K562 (cell line): ENCODE results near the gene NAA40. TPM values are rescaled to one million over a fixed set of nuclear protein-coding genes. Genes with fewer than 3 reads are reported as not detected.
A peak's percentile ranks its signal among the peaks of the same experiment; 100 is the strongest.

Experiments
- MAFK ChIP-seq: IDR thresholded peaks from 2 replicates; pipeline ENCODE4 v1.6.1; 2011; ENCODE audit warnings: low read length, improper control_type of control experiment
- NRF1 ChIP-seq, 2 experiments: fragments of 450-650 bp; IDR thresholded peaks in 1 of 2; conservative IDR thresholded peaks in 1 of 2; 2 replicates each; pipeline ENCODE4 v1.6.1; 2014; ENCODE audit warnings: mild to moderate bottlenecking in 2 of 2
- SIN3A ChIP-seq, 2 experiments: fragments of 150-350 bp in 1 of 2; IDR thresholded peaks; 2 replicates each; pipeline ENCODE4 v1.6.1; 2011 to 2016; ENCODE audit warnings: borderline replicate concordance in 2 of 2, low read depth in 2 of 2, low read length in 2 of 2, mild to moderate bottlenecking in 2 of 2, moderate library complexity in 2 of 2; ENCODE audit not compliant: control insufficient read depth in 1 of 2
- SPI1 ChIP-seq: IDR thresholded peaks from 2 replicates; pipeline ENCODE4 v1.6.1; 2011; ENCODE audit warnings: low read depth, low read length, control low read depth, borderline replicate concordance
- UBTF ChIP-seq, 2 experiments: IDR thresholded peaks; 2 replicates each; pipeline ENCODE4 v1.6.1; 2012; ENCODE audit warnings: improper control_type of control experiment in 2 of 2, low read depth in 2 of 2, low read length in 2 of 2, borderline replicate concordance in 1 of 2
- ZFP36 ChIP-seq: fragments of 150-350 bp; IDR thresholded peaks from 2 replicates; pipeline ENCODE4 v1.6.1; 2018; ENCODE audit warnings: low read length, low read depth; ENCODE audit not compliant: partially characterized antibody
- ZNF518B ChIP-seq: fragments of 250-450 bp; sonication (Bioruptor Pico); IDR thresholded peaks from 2 replicates; pipeline ENCODE4 v1.5.0; 2021; ENCODE audit warnings: mild to moderate bottlenecking, moderate library complexity
- ZNF592 ChIP-seq: fragments of 450-650 bp; IDR thresholded peaks from 2 replicates; pipeline ENCODE4 v1.6.1; 2017; ENCODE audit warnings: antibody characterized with exemption, mild to moderate bottlenecking
- ZNF764 ChIP-seq: fragments of 250-450 bp; sonication (Bioruptor Pico); IDR thresholded peaks from 2 replicates; pipeline ENCODE4 v1.4.0; 2020; ENCODE audit warnings: low read depth, mild to moderate bottlenecking, moderate library complexity
- polyA plus RNA-seq, 8 experiments: library from polyadenylated mRNA; depleted of rRNA in 4 of 8; stranded (reverse) in 5 of 8; unstranded in 3 of 8; fragments of >200 nt; fragmentation: Nextera tagmentation in 2 of 8; fragmentation: Illumina TruSeq in 1 of 8; extraction: Ambion mirVana in 2 of 8; extraction: Trizol in 1 of 8; gene quantifications; 2 replicates each; pipeline versions ENCODE4 v1.2.1 to v1.2.3, GENCODE V29; 2011 to 2014; ENCODE audit warnings: inconsistent platforms in 1 of 8, missing spikeins in 1 of 8
- total RNA-seq, 7 experiments: library from RNA; depleted of rRNA in 6 of 7; stranded (reverse); fragments of >200 nt in 6 of 7; fragmentation: Illumina TruSeq in 2 of 7; extraction: Trizol in 2 of 7; gene quantifications; 2 replicates each; pipeline versions ENCODE4 v1.2.1 to v1.2.3, GENCODE V29; 2011 to 2021; ENCODE audit warnings: low replicate concordance in 1 of 7
- TF ChIP-seq, protein P1 (sequence below): fragments of 250-450 bp; sonication (Bioruptor Pico); IDR thresholded peaks from 2 replicates; pipeline ENCODE4 v1.8.0; 2022; ENCODE audit warnings: inconsistent platforms
- TF ChIP-seq, protein P2 (sequence below), 2 experiments: IDR thresholded peaks in 1 of 2; conservative IDR thresholded peaks in 1 of 2; 2 replicates each; pipeline ENCODE4 v1.6.1; 2016; ENCODE audit warnings: low read depth in 2 of 2, mild to moderate bottlenecking in 1 of 2, missing compliant biosample characterization in 1 of 2, missing genetic modification characterization in 1 of 2, moderate library complexity in 1 of 2

NAA40 gene
- total and polyA plus RNA-seq, 9 of the 15 experiments (the other 6 are each of a cell fraction or from before 2014, with no cell fraction given) = 6.2 to 39.0 (median 23.1) TPM

- TF ChIP-seq ZNF518B (no peak), ZNF592 (peak; percentile 13; the same call in 1 of the 2 replicates), ZNF764 (CRISPR knock-in tag) (no peak), ZFP36 (no peak), NRF1 (conservative IDR thresholded peaks at IDR 0.05 in 1 of 2, IDR thresholded peaks at IDR 0.05 in 1 of 2) (0 out of 4 replicates have a peak, but pooled peaks of 1 of the 2 experiments have one; percentile 5), SIN3A (IDR thresholded peaks at IDR 0.05; ENCODE audit: borderline replicate concordance in 2 of 2, control insufficient read depth in 1 of 2, low read depth in 2 of 2, low read length in 2 of 2) (peak in 1 of 2 experiments; percentile 58; a peak in 1 of 4 replicates), MAFK (no peak), UBTF (IDR thresholded peaks at IDR 0.05; ENCODE audit: borderline replicate concordance in 1 of 2, low read depth in 2 of 2, low read length in 2 of 2) (peak in 1 of 2 experiments; percentile 73; a peak in 1 of 4 replicates), SPI1 (peak; percentile 32; the same call in 1 of the 2 replicates)
- TF ChIP-seq, protein P1, sequence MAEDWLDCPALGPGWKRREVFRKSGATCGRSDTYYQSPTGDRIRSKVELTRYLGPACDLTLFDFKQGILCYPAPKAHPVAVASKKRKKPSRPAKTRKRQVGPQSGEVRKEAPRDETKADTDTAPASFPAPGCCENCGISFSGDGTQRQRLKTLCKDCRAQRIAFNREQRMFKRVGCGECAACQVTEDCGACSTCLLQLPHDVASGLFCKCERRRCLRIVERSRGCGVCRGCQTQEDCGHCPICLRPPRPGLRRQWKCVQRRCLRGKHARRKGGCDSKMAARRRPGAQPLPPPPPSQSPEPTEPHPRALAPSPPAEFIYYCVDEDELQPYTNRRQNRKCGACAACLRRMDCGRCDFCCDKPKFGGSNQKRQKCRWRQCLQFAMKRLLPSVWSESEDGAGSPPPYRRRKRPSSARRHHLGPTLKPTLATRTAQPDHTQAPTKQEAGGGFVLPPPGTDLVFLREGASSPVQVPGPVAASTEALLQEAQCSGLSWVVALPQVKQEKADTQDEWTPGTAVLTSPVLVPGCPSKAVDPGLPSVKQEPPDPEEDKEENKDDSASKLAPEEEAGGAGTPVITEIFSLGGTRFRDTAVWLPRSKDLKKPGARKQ (CRISPR knock-in tag) = no peak; the same call in 1 of the 2 replicates
- TF ChIP-seq, protein P2, sequence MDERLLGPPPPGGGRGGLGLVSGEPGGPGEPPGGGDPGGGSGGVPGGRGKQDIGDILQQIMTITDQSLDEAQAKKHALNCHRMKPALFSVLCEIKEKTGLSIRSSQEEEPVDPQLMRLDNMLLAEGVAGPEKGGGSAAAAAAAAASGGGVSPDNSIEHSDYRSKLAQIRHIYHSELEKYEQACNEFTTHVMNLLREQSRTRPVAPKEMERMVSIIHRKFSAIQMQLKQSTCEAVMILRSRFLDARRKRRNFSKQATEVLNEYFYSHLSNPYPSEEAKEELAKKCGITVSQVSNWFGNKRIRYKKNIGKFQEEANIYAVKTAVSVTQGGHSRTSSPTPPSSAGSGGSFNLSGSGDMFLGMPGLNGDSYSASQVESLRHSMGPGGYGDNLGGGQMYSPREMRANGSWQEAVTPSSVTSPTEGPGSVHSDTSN (CRISPR knock-in tag; IDR thresholded peaks at IDR 0.05; ENCODE audit: low read depth) = no peak
- TF ChIP-seq, protein P2 (tag; conservative IDR thresholded peaks at IDR 0.05; ENCODE audit: low read depth) = no peak
These were observed 47.0 kb downstream of the NAA40 start (continued) for GRCh38 chr11:63985812-63986155.
